Kidney (tissue), 14 donors: Measurements from ENCODE around the gene EFNA2. TPM values are rescaled to one million over a fixed set of nuclear protein-coding genes. Genes with fewer than 3 reads are reported as not detected.

Source experiments
- DNase-seq, 5 donors: peaks; one replicate each; pipeline ENCODE4 v3.0.0-alpha.2; 2013 to 2020
- FAIRE-seq: peaks from 2 replicates; lab custom pipeline; 2012; peaks lifted over from hg19 to GRCh38; lab: Jason Lieb, UNC
- H3K27ac ChIP-seq, 2 donors: one replicate each; pipeline ENCODE4 v1.7.0; 2013; ENCODE audit warnings: low read depth in 2 of 2, low read length in 2 of 2, inconsistent platforms in 1 of 2
- H3K27me3 ChIP-seq: one replicate; pipeline ENCODE4 v1.7.1; 2013; ENCODE audit warnings: low read length, inconsistent platforms; ENCODE audit not compliant: control insufficient read depth, insufficient read depth
- H3K36me3 ChIP-seq, 3 donors: one replicate each; pipeline versions ENCODE4 v1.7.0 to v1.7.1; 2013; ENCODE audit warnings: low read length in 3 of 3, control low read depth in 1 of 3, inconsistent platforms in 1 of 3; ENCODE audit not compliant: insufficient read depth in 3 of 3, control insufficient read depth in 2 of 3
- H3K4me1 ChIP-seq, 3 donors: one replicate each; pipeline versions ENCODE4 v1.7.0 to v1.7.1; 2013; ENCODE audit warnings: low read length in 3 of 3, inconsistent platforms in 1 of 3, low read depth in 1 of 3; ENCODE audit not compliant: control insufficient read depth in 2 of 3, insufficient read depth in 2 of 3
- H3K4me3 ChIP-seq, 3 donors: one replicate each; pipeline versions ENCODE4 v1.7.0 to v1.8.1; 2013; ENCODE audit warnings: low read length in 3 of 3, control low read depth in 1 of 3, inconsistent platforms in 1 of 3
- H3K9ac ChIP-seq, 3 donors: one replicate each; pipeline versions ENCODE4 v1.7.0 to v1.7.1; 2013; ENCODE audit warnings: low read length in 3 of 3, control low read depth in 1 of 3, inconsistent platforms in 1 of 3
- H3K9me3 ChIP-seq, 3 donors: one replicate each; pipeline versions ENCODE4 v1.7.0 to v1.7.1; 2013; ENCODE audit warnings: low read length in 3 of 3, control low read depth in 1 of 3, inconsistent platforms in 1 of 3; ENCODE audit not compliant: control insufficient read depth in 2 of 3, insufficient read depth in 1 of 3
- CTCF ChIP-seq: IDR thresholded peaks from 3 replicates; pipeline ENCODE4 v1.5.1; 2012; ENCODE audit warnings: mild to moderate bottlenecking, moderate library complexity, borderline replicate concordance; ENCODE audit not compliant: insufficient read depth; ENCODE audit errors: extremely low read depth
- intact Hi-C: fragments of 100-400 bp; cut with DNase I; formaldehyde crosslinking; loops from one replicate; pipeline ENCODE4 v1.11.1; 2022
- polyA plus RNA-seq: library from polyadenylated mRNA; stranded (reverse); fragments of 350-450 nt; fragmentation: Illumina TruSeq; extraction: RNeasy Lipid Tissue Mini Kit (QIAGEN cat#74804); gene quantifications from one replicate; pipeline ENCODE4 v1.2.3, GENCODE V29; 2014; ENCODE audit warnings: low read depth, low replicate concordance; ENCODE audit not compliant: insufficient read depth
- total RNA-seq: library from RNA; stranded (reverse); fragmentation: NEBNext Ultra II Directional; extraction: Animal tissue kit (Norgen Biotek cat#: 25700); gene quantifications from one replicate; pipeline ENCODE4 v1.2.1, GENCODE V29; 2021
- donor health status: control.
- donor health status: control.
- donor health status: control.
- donor health status: control.
- donor health status: control.
- donor health status: DM: yes; HTN: yes; CAD: no.
- donor health status: Normal renal cell carcinoma (clear cell type).

Gene EFNA2
- total and polyA plus RNA-seq, 2 donors from 2014 or later: not detected

GRCh38 chr19:1349211-1349610 lies 63.5 kb downstream of the EFNA2 start:
- no peak for FAIRE-seq
- Histone ChIP-seq H3K27ac (no peak overlapping the region), H3K27me3 (no peaks in the 10 kb centered on the region), H3K9ac (no peak overlapping the region), H3K36me3 (no peaks in the 10 kb centered on the region), H3K4me1 (no peaks in the 10 kb centered on the region), H3K9me3 (no peaks in the 10 kb centered on the region), H3K4me3 (no peak overlapping the region)
- DNase-seq: no peak
- TF ChIP-seq CTCF: no peak
- intact Hi-C loops: no loop called here

DNA sequence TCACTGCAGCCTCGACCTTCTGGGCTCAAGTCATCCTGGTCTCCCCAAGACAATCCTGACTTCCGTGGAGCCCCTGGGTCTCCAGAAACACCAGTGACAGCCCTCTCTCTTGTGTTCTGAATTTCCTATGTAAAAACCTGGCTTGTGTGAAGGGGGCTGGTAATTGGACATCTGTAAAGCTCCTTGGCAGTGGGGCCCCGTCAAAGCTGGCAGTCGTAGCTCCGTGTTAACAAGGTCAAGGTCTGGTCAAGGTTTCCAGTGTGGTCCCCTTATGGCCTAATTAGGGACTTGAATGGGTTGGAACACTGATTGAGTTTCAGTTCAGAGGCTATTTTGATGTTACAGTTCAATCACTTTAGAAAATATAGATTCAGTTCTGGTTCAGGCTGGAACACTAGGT lies 65.2 kb downstream of the EFNA2 start:
- no peak for TF ChIP-seq CTCF
- FAIRE-seq: no peak
- Histone ChIP-seq H3K4me3 (no peak overlapping the region), H3K36me3 (no peaks in the 10 kb centered on the region), H3K9ac (no peak overlapping the region), H3K4me1 (peaks cover 0 to 4% (median 0%) of the 10 kb centered on the region in 3 donors), H3K27me3 (no peaks in the 10 kb centered on the region), H3K9me3 (no peaks in the 10 kb centered on the region), H3K27ac (no peak overlapping the region)
- intact Hi-C loops: no loop called here
- no peak for DNase-seq

Other genes starting within 250 kb of the EFNA2 start
- 20.4 TPM for gene ABCA7, start 245.8 kb upstream of the EFNA2 start, total RNA-seq
- 11.7 TPM for gene ABCA7, start 245.8 kb upstream of the EFNA2 start, polyA plus RNA-seq
- 50.0 TPM for gene ARHGAP45, start 218.7 kb upstream of the EFNA2 start, total RNA-seq
- gene ARHGAP45, start 218.7 kb upstream of the EFNA2 start, polyA plus RNA-seq: 11.8 TPM
- gene POLR2E, start 190.5 kb upstream of the EFNA2 start, total RNA-seq: 158 TPM
- 189 TPM for gene POLR2E, start 190.5 kb upstream of the EFNA2 start, polyA plus RNA-seq
- gene GPX4, start 181.9 kb upstream of the EFNA2 start, total RNA-seq: 268 TPM
- gene GPX4, start 181.9 kb upstream of the EFNA2 start, polyA plus RNA-seq: 966 TPM
- gene SBNO2, start 111.6 kb upstream of the EFNA2 start, total RNA-seq: 156 TPM
- gene SBNO2, start 111.6 kb upstream of the EFNA2 start, polyA plus RNA-seq: 12.2 TPM
- gene STK11, start 80.1 kb upstream of the EFNA2 start, total RNA-seq: 57.7 TPM
- 40.7 TPM for gene STK11, start 80.1 kb upstream of the EFNA2 start, polyA plus RNA-seq
- gene CBARP, start 47.9 kb upstream of the EFNA2 start, total RNA-seq: 1.1 TPM
- gene CBARP, start 47.9 kb upstream of the EFNA2 start, polyA plus RNA-seq: 1.0 TPM
- gene ATP5F1D, start 44.1 kb upstream of the EFNA2 start, total RNA-seq: 183 TPM
- 641 TPM for gene ATP5F1D, start 44.1 kb upstream of the EFNA2 start, polyA plus RNA-seq
- 205 TPM for gene MIDN, start 37.3 kb upstream of the EFNA2 start, total RNA-seq
- gene MIDN, start 37.3 kb upstream of the EFNA2 start, polyA plus RNA-seq: 21.3 TPM
- gene CIRBP, start 16.5 kb upstream of the EFNA2 start, total RNA-seq: 533 TPM
- gene CIRBP, start 16.5 kb upstream of the EFNA2 start, polyA plus RNA-seq: 408 TPM
- 35.3 TPM for gene FAM174C, start 10.3 kb upstream of the EFNA2 start, total RNA-seq
- gene FAM174C, start 10.3 kb upstream of the EFNA2 start, polyA plus RNA-seq: 94.7 TPM
- 85.5 TPM for gene NDUFS7, start 98.0 kb downstream of the EFNA2 start, total RNA-seq
- 265 TPM for gene NDUFS7, start 98.0 kb downstream of the EFNA2 start, polyA plus RNA-seq
- gene GAMT, start 115.7 kb downstream of the EFNA2 start, total RNA-seq: 16.3 TPM
- gene GAMT, start 115.7 kb downstream of the EFNA2 start, polyA plus RNA-seq: 209 TPM
- 98.5 TPM for gene DAZAP1, start 121.7 kb downstream of the EFNA2 start, total RNA-seq
- 47.7 TPM for gene DAZAP1, start 121.7 kb downstream of the EFNA2 start, polyA plus RNA-seq
- gene RPS15, start 152.5 kb downstream of the EFNA2 start, total RNA-seq: 893 TPM
- 1,823 TPM for gene RPS15, start 152.5 kb downstream of the EFNA2 start, polyA plus RNA-seq
- gene APC2, start 164.2 kb downstream of the EFNA2 start, total RNA-seq: 0.25 TPM
- gene APC2, start 164.2 kb downstream of the EFNA2 start, polyA plus RNA-seq: not detected
- gene C19orf25, start 193.3 kb downstream of the EFNA2 start, total RNA-seq: 32.5 TPM
- gene C19orf25, start 193.3 kb downstream of the EFNA2 start, polyA plus RNA-seq: 50.9 TPM
- gene PCSK4, start 204.5 kb downstream of the EFNA2 start, total RNA-seq: 5.3 TPM
- 5.5 TPM for gene PCSK4, start 204.5 kb downstream of the EFNA2 start, polyA plus RNA-seq
- 9.6 TPM for gene REEP6, start 205.3 kb downstream of the EFNA2 start, total RNA-seq
- gene REEP6, start 205.3 kb downstream of the EFNA2 start, polyA plus RNA-seq: 60.0 TPM
- 4.6 TPM for gene ADAMTSL5, start 227.1 kb downstream of the EFNA2 start, total RNA-seq
- 1.4 TPM for gene ADAMTSL5, start 227.1 kb downstream of the EFNA2 start, polyA plus RNA-seq
- gene PLK5, start 238.2 kb downstream of the EFNA2 start, total RNA-seq: not detected
- not detected for gene PLK5, start 238.2 kb downstream of the EFNA2 start, polyA plus RNA-seq